ENCODE results near the gene UPF1.

Gene UPF1

GRCh38 chr19:18855647-18856384, 24.1 kb downstream of the UPF1 start:
- no peak for TF ChIP-seq TSHZ2 (CRISPR knock-in tag; IDR thresholded peaks at IDR 0.05)
- no peak for ATAC-seq

- no peak for TF ChIP-seq ZNF8 (CRISPR knock-in tag; IDR thresholded peaks at IDR 0.05)
- TF ChIP-seq TSHZ2 (CRISPR knock-in tag; IDR thresholded peaks at IDR 0.05), result no peak
- TF ChIP-seq RARB (CRISPR knock-in tag; IDR thresholded peaks at IDR 0.05), result no peak
- TF ChIP-seq ZFP30 (CRISPR knock-in tag; IDR thresholded peaks at IDR 0.05), result no peak
- no peak for TF ChIP-seq SNAI2 (CRISPR knock-in tag; IDR thresholded peaks at IDR 0.05)
- TF ChIP-seq CSRNP3 (CRISPR knock-in tag; IDR thresholded peaks at IDR 0.05), result no peak
- no peak for TF ChIP-seq TOX (CRISPR knock-in tag; IDR thresholded peaks at IDR 0.05; ENCODE audit: borderline replicate concordance)
- TF ChIP-seq ESRRG (CRISPR knock-in tag; IDR thresholded peaks at IDR 0.05), result no peak
- ATAC-seq, result peak; percentile 72
These were observed 24.8 kb downstream of the UPF1 start for GRCh38 chr19:18856385-18857126.

GRCh38 chr19:18857223-18857622, 25.5 kb downstream of the UPF1 start:
- TF ChIP-seq PPARA (CRISPR knock-in tag; IDR thresholded peaks at IDR 0.05; ENCODE audit: borderline replicate concordance), result no peak
- TF ChIP-seq CSRNP3 (CRISPR knock-in tag; IDR thresholded peaks at IDR 0.05), result no peak
- no peak for TF ChIP-seq CREB5 (CRISPR knock-in tag; IDR thresholded peaks at IDR 0.05; ENCODE audit: low read depth)
- TF ChIP-seq ZFP3 (CRISPR knock-in tag; IDR thresholded peaks at IDR 0.05), result no peak
- TF ChIP-seq OSR1 (CRISPR knock-in tag; IDR thresholded peaks at IDR 0.05), result no peak
- TF ChIP-seq RARB (CRISPR knock-in tag; IDR thresholded peaks at IDR 0.05), result no peak
- TF ChIP-seq ZNF8 (CRISPR knock-in tag; IDR thresholded peaks at IDR 0.05), result no peak
- TF ChIP-seq TSHZ2 (CRISPR knock-in tag; IDR thresholded peaks at IDR 0.05), result no peak
- no peak for TF ChIP-seq ARNTL (CRISPR knock-in tag; IDR thresholded peaks at IDR 0.05; ENCODE audit: borderline replicate concordance, low read depth)
- ATAC-seq, result no peak

All from SK-N-SH treated with all-trans-retinoic acid at 6 μM for 48 hours (cell line).